ENCODE data around the gene HIC2.
"Not testable (repeated sequence)": the region's sequence is repeated elsewhere in the genome, so short reads cannot be mapped to it uniquely, and the experiment has no call there.

HIC2 gene

GRCh38 chr22:21493789-21494782, 76.9 kb downstream of the HIC2 start:
- FAIRE-seq: not testable (repeated sequence)

- FAIRE-seq: not testable (repeated sequence)
These were observed 80.8 kb downstream of the HIC2 start for GRCh38 chr22:21497984-21498383.

- FAIRE-seq: not testable (repeated sequence)
These were observed 81.3 kb downstream of the HIC2 start for GRCh38 chr22:21498489-21498888.

- not testable (repeated sequence) for FAIRE-seq
These were observed 82.7 kb downstream of the HIC2 start for GRCh38 chr22:21499623-21500506.
